Liver (tissue), 9 donors: ENCODE measurements around the gene DCBLD2. TPM values are rescaled to one million over a fixed set of nuclear protein-coding genes. Genes with fewer than 3 reads are reported as not detected.

Source experiments
- DNase-seq: peaks from one replicate; pipeline ENCODE4 v3.0.0-alpha.2; 2017; ENCODE audit warnings: low spot score
- H3K27ac ChIP-seq, 2 donors: one replicate each; pipeline ENCODE4 v1.7.0; 2013; ENCODE audit warnings: inconsistent platforms in 2 of 2, low read length in 2 of 2, control low read depth in 1 of 2, low read depth in 1 of 2, mild to moderate bottlenecking in 1 of 2
- H3K27me3 ChIP-seq, 4 donors: one replicate each; pipeline versions ENCODE4 v1.6.1 to v1.7.0; 2013; ENCODE audit warnings: low read length in 3 of 4, inconsistent platforms in 1 of 4, mild to moderate bottlenecking in 1 of 4, moderate library complexity in 1 of 4; ENCODE audit not compliant: control insufficient read depth in 4 of 4, insufficient read depth in 4 of 4
- H3K36me3 ChIP-seq, 4 donors: one replicate each; pipeline versions ENCODE4 v1.6.1 to v1.7.0; 2013; ENCODE audit warnings: low read length in 3 of 4, mild to moderate bottlenecking in 3 of 4, low read depth in 1 of 4, moderate library complexity in 1 of 4; ENCODE audit not compliant: control insufficient read depth in 4 of 4, insufficient read depth in 3 of 4
- H3K4me1 ChIP-seq, 4 donors: one replicate each; pipeline versions ENCODE4 v1.6.1 to v1.7.0; 2013; ENCODE audit warnings: low read length in 3 of 4, mild to moderate bottlenecking in 3 of 4, moderate library complexity in 1 of 4; ENCODE audit not compliant: control insufficient read depth in 4 of 4, insufficient read depth in 4 of 4
- H3K4me3 ChIP-seq, 3 donors: one replicate each; pipeline versions ENCODE4 v1.6.1 to v1.7.0; 2013; ENCODE audit warnings: low read length in 3 of 3, control low read depth in 1 of 3, low read depth in 1 of 3, mild to moderate bottlenecking in 1 of 3
- H3K9ac ChIP-seq, 2 donors: one replicate each; pipeline ENCODE4 v1.7.0; 2013; ENCODE audit warnings: low read length in 2 of 2, mild to moderate bottlenecking in 2 of 2, moderate library complexity in 2 of 2, control low read depth in 1 of 2, low read depth in 1 of 2
- H3K9me3 ChIP-seq, 4 donors: one replicate each; pipeline versions ENCODE4 v1.6.1 to v1.7.0; 2013; ENCODE audit warnings: low read length in 3 of 4; ENCODE audit not compliant: control insufficient read depth in 4 of 4
- ATF3 ChIP-seq: IDR thresholded peaks from 2 replicates; pipeline ENCODE4 v1.6.1; 2016; ENCODE audit warnings: antibody characterized with exemption
- CTCF ChIP-seq: fragments of 150-350 bp; IDR thresholded peaks from 2 replicates; pipeline ENCODE4 v1.5.1; 2017; ENCODE audit warnings: improper control_type of control experiment, low read depth, low read length; ENCODE audit not compliant: missing input control
- EGR1 ChIP-seq, 2 donors: IDR thresholded peaks; 2 replicates each; pipeline ENCODE4 v1.6.1; 2016 to 2018; ENCODE audit warnings: antibody characterized with exemption in 2 of 2, low read depth in 2 of 2
- FOXA1 ChIP-seq: IDR thresholded peaks from 2 replicates; pipeline ENCODE4 v1.6.1; 2016; ENCODE audit warnings: antibody characterized with exemption
- FOXA2 ChIP-seq: IDR thresholded peaks from 2 replicates; pipeline ENCODE4 v1.6.1; 2016; ENCODE audit warnings: antibody characterized with exemption
- GABPA ChIP-seq, 2 donors: IDR thresholded peaks in 1 of 2; conservative IDR thresholded peaks in 1 of 2; 2 replicates each; pipeline ENCODE4 v1.6.1; 2016; ENCODE audit warnings: antibody characterized with exemption in 2 of 2, mild to moderate bottlenecking in 1 of 2, moderate library complexity in 1 of 2
- HNF4A ChIP-seq, 2 donors: conservative IDR thresholded peaks; 2 replicates each; pipeline ENCODE4 v1.6.1; 2016; ENCODE audit warnings: antibody characterized with exemption in 2 of 2, mild to moderate bottlenecking in 2 of 2
- HNF4G ChIP-seq: IDR thresholded peaks from 2 replicates; pipeline ENCODE4 v1.6.1; 2016; ENCODE audit warnings: antibody characterized with exemption
- JUND ChIP-seq, 2 donors: IDR thresholded peaks; 2 replicates each; pipeline ENCODE4 v1.6.1; 2016; ENCODE audit warnings: antibody characterized with exemption in 2 of 2
- MAX ChIP-seq: IDR thresholded peaks from 2 replicates; pipeline ENCODE4 v1.6.1; 2016; ENCODE audit warnings: antibody characterized with exemption
- NR2F2 ChIP-seq: IDR thresholded peaks from 2 replicates; pipeline ENCODE4 v1.6.1; 2016; ENCODE audit warnings: antibody characterized with exemption
- RAD21 ChIP-seq, 2 donors: IDR thresholded peaks; 2 replicates each; pipeline ENCODE4 v1.6.1; 2016; ENCODE audit warnings: antibody characterized with exemption in 2 of 2, mild to moderate bottlenecking in 2 of 2
- REST ChIP-seq: IDR thresholded peaks from 2 replicates; pipeline ENCODE4 v1.6.1; 2016; ENCODE audit warnings: antibody characterized with exemption, mild to moderate bottlenecking
- RXRA ChIP-seq, 2 donors: IDR thresholded peaks; 2 replicates each; pipeline ENCODE4 v1.6.1; 2017 to 2018; ENCODE audit warnings: antibody characterized with exemption in 2 of 2, mild to moderate bottlenecking in 1 of 2
- SP1 ChIP-seq: IDR thresholded peaks from 2 replicates; pipeline ENCODE4 v1.6.1; 2018; ENCODE audit warnings: antibody characterized with exemption, mild to moderate bottlenecking
- TAF1 ChIP-seq: conservative IDR thresholded peaks from 2 replicates; pipeline ENCODE4 v1.6.1; 2016; ENCODE audit warnings: antibody characterized with exemption, mild to moderate bottlenecking
- YY1 ChIP-seq: IDR thresholded peaks from 2 replicates; pipeline ENCODE4 v1.6.1; 2016; ENCODE audit warnings: antibody characterized with exemption, mild to moderate bottlenecking
- ZBTB33 ChIP-seq: IDR thresholded peaks from 2 replicates; pipeline ENCODE4 v1.6.1; 2016; ENCODE audit warnings: antibody characterized with exemption
- WGBS: extraction: QIAGEN DNeasy Blood & Tissue Kit; methylation state at CpG from one replicate; pipeline ENCODE4 v1.1.7; 2013; 5-methylcytosine and 5-hydroxymethylcytosine counted together
- polyA plus RNA-seq, 2 donors: library from polyadenylated mRNA; stranded (reverse) in 1 of 2; unstranded in 1 of 2; fragments of 200-250 nt in 1 of 2; fragments of >200 nt in 1 of 2; fragmentation: Nextera tagmentation in 1 of 2; extraction: Ambion mirVana in 1 of 2; gene quantifications; one replicate each; pipeline versions ENCODE4 v1.2.1 to v1.2.3, GENCODE V29; 2013 to 2015
- total RNA-seq, 2 donors: library from RNA; depleted of rRNA; stranded (reverse); fragments of >200 nt; gene quantifications; one replicate each; pipeline ENCODE4 v1.2.3, GENCODE V29; 2014
- donor health status: healthy.
- donor health status: healthy.
- donor health status: healthy.
- donor health status: healthy.
- donor health status: healthy.

Gene DCBLD2
- total and polyA plus RNA-seq, 4 donors, result 4.7 to 14.7 (median 9.1) TPM

- Histone ChIP-seq H3K4me3 (peak overlapping the region in 1 of 3 donors; percentile 16), H3K27ac (peak overlapping the region; percentile 52 to 80), H3K4me1 (peaks cover 11 to 55% (median 40%) of the 10 kb centered on the region in 4 donors), H3K36me3 (peaks cover 0 to 18% (median 3%) of the 10 kb centered on the region in 4 donors), H3K27me3 (no peaks in the 10 kb centered on the region), H3K9me3 (no peaks in the 10 kb centered on the region), H3K9ac (no peak overlapping the region)
- no peak for DNase-seq
- WGBS, result 40% methylated on average over 5 of the region's 5 CpGs
- TF ChIP-seq TAF1 (peak; percentile 69), NR2F2 (no peak), HNF4A (conservative IDR thresholded peaks at IDR 0.05) (peak; percentile 80 to 83), SP1 (peak; percentile 81), REST (no peak), EGR1 (IDR thresholded peaks at IDR 0.05; ENCODE audit: low read depth in 2 of 2) (no peak), ATF3 (peak; percentile 3), YY1 (peak; percentile 40), MAX (peak; percentile 63), FOXA1 (no peak), RAD21 (IDR thresholded peaks at IDR 0.05) (peak; percentile 36 to 71), RXRA (IDR thresholded peaks at IDR 0.05) (peak; percentile 78 to 79), FOXA2 (no peak), ZBTB33 (peak; percentile 68), HNF4G (no peak), JUND (IDR thresholded peaks at IDR 0.05) (peak; percentile 28 to 76), CTCF (no peak), GABPA (IDR thresholded peaks at IDR 0.05 in 1 of 2, conservative IDR thresholded peaks at IDR 0.05 in 1 of 2) (no peak)
Observed at GRCh38 chr3:98784042-98784441, 117.5 kb downstream of the DCBLD2 start.
